ENCODE measurements around the gene R3HDM2. TPM values are rescaled to one million over a fixed set of nuclear protein-coding genes. Genes with fewer than 3 reads are reported as not detected.

Gene R3HDM2
- total RNA-seq, 1 experiment from 2014 or later: 45.4 TPM

GRCh38 chr12:57473886-57474285 is 43.0 kb upstream of the R3HDM2 start:
- H3K27me3 ChIP-seq (ENCODE audit: insufficient read depth, low read length): peaks cover 23% of the 10 kb centered on the region; the same call in 1 of the 2 replicates

GRCh38 chr12:57473392-57473791 is 42.5 kb upstream of the R3HDM2 start:
- Histone ChIP-seq H3K79me2 (ENCODE audit: insufficient read depth, low read length) (no peaks in the 10 kb centered on the region), H3K9me2 (ENCODE audit: insufficient read depth) (no peaks in the 10 kb centered on the region), H3K27me3 (ENCODE audit: insufficient read depth, low read length) (peaks cover 24% of the 10 kb centered on the region; the same call in 1 of the 2 replicates), H3K4me1 (ENCODE audit: control insufficient read depth in 1 of 2, insufficient read depth in 2 of 2, low read length in 2 of 2) (peaks cover 0 to 14% of the 10 kb centered on the region in 2 experiments; a peak in 2 of 4 replicates), H2AFZ (ENCODE audit: low read depth, low read length, poor library complexity, severe bottlenecking) (no peak overlapping the region), H3K4me3 (replicated peaks in 1 of 2; ENCODE audit: low read depth in 1 of 2, low read length in 2 of 2) (no peak overlapping the region), H3K9ac (ENCODE audit: low read length) (no peak overlapping the region), H4K20me1 (ENCODE audit: insufficient read depth) (no peaks in the 10 kb centered on the region), H3K36me3 (ENCODE audit: control insufficient read depth in 1 of 2, insufficient read depth in 2 of 2, low read length in 2 of 2) (no peaks in the 10 kb centered on the region), H3K9me3 (ENCODE audit: control insufficient read depth in 1 of 2, insufficient read depth in 1 of 2, low read depth in 1 of 2, low read length in 2 of 2) (no peaks in the 10 kb centered on the region), H3K4me2 (ENCODE audit: low read length) (no peak overlapping the region), H3K27ac (ENCODE audit: low read depth, low read length) (no peak overlapping the region)
- POLR2A ChIA-PET: no interaction called here
- CTCF ChIA-PET: no interaction called here
- intact Hi-C loops (cut with micrococcal nuclease): no loop called here
- ATAC-seq: no peak
- no peak for DNase-seq (ENCODE audit: low read depth, low spot score)
- no TSS peak for BruUV-seq (replicated peaks)
- RAD21 ChIA-PET (ENCODE audit: low non-redundant PET in 1 of 2, low total read pairs in 2 of 2, uncharacterized antibody in 2 of 2, unreplicated experiment in 2 of 2): no interaction called here
- TF ChIP-seq CEBPB (IDR thresholded peaks at IDR 0.05; ENCODE audit: low read depth) (no peak), EZH2 (IDR thresholded peaks at IDR 0.05) (no peak), RAD21 (IDR thresholded peaks at IDR 0.05; ENCODE audit: low read depth) (no peak), JUND (IDR thresholded peaks at IDR 0.05) (no peak)
- TF ChIP-seq, protein P1, sequence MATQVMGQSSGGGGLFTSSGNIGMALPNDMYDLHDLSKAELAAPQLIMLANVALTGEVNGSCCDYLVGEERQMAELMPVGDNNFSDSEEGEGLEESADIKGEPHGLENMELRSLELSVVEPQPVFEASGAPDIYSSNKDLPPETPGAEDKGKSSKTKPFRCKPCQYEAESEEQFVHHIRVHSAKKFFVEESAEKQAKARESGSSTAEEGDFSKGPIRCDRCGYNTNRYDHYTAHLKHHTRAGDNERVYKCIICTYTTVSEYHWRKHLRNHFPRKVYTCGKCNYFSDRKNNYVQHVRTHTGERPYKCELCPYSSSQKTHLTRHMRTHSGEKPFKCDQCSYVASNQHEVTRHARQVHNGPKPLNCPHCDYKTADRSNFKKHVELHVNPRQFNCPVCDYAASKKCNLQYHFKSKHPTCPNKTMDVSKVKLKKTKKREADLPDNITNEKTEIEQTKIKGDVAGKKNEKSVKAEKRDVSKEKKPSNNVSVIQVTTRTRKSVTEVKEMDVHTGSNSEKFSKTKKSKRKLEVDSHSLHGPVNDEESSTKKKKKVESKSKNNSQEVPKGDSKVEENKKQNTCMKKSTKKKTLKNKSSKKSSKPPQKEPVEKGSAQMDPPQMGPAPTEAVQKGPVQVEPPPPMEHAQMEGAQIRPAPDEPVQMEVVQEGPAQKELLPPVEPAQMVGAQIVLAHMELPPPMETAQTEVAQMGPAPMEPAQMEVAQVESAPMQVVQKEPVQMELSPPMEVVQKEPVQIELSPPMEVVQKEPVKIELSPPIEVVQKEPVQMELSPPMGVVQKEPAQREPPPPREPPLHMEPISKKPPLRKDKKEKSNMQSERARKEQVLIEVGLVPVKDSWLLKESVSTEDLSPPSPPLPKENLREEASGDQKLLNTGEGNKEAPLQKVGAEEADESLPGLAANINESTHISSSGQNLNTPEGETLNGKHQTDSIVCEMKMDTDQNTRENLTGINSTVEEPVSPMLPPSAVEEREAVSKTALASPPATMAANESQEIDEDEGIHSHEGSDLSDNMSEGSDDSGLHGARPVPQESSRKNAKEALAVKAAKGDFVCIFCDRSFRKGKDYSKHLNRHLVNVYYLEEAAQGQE (IDR thresholded peaks at IDR 0.05; ENCODE audit: low read depth): no peak
- TF ChIP-seq, protein P2, sequence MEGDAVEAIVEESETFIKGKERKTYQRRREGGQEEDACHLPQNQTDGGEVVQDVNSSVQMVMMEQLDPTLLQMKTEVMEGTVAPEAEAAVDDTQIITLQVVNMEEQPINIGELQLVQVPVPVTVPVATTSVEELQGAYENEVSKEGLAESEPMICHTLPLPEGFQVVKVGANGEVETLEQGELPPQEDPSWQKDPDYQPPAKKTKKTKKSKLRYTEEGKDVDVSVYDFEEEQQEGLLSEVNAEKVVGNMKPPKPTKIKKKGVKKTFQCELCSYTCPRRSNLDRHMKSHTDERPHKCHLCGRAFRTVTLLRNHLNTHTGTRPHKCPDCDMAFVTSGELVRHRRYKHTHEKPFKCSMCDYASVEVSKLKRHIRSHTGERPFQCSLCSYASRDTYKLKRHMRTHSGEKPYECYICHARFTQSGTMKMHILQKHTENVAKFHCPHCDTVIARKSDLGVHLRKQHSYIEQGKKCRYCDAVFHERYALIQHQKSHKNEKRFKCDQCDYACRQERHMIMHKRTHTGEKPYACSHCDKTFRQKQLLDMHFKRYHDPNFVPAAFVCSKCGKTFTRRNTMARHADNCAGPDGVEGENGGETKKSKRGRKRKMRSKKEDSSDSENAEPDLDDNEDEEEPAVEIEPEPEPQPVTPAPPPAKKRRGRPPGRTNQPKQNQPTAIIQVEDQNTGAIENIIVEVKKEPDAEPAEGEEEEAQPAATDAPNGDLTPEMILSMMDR (IDR thresholded peaks at IDR 0.05 in 2 of 3, conservative IDR thresholded peaks at IDR 0.05 in 1 of 3; ENCODE audit: borderline replicate concordance in 1 of 3, insufficient read depth in 1 of 3, low read depth in 2 of 3, low read length in 2 of 3): no peak

More at GRCh38 chr12:57473886-57474285, 43.0 kb upstream of the R3HDM2 start:
- H3K4me3 ChIP-seq (replicated peaks in 1 of 2; ENCODE audit: low read depth in 1 of 2, low read length in 2 of 2): no peak overlapping the region
- H3K9me2 ChIP-seq (ENCODE audit: insufficient read depth): no peaks in the 10 kb centered on the region
- no peak overlapping the region for H3K9ac ChIP-seq (ENCODE audit: low read length)
- ATAC-seq: no peak
- H3K4me1 ChIP-seq (ENCODE audit: control insufficient read depth in 1 of 2, insufficient read depth in 2 of 2, low read length in 2 of 2): peaks cover 0 to 16% of the 10 kb centered on the region in 2 experiments; a peak in 2 of 4 replicates
- H3K79me2 ChIP-seq (ENCODE audit: insufficient read depth, low read length): no peaks in the 10 kb centered on the region
- TF ChIP-seq FOSL1 (IDR thresholded peaks at IDR 0.05; ENCODE audit: low read depth) (no peak), EZH2 (IDR thresholded peaks at IDR 0.05) (no peak), TCF7L2 (IDR thresholded peaks at IDR 0.05; ENCODE audit: borderline replicate concordance, extremely low read depth, insufficient read depth, insufficient read length) (no peak), CEBPB (IDR thresholded peaks at IDR 0.05; ENCODE audit: low read depth) (no peak), CBX3 (IDR thresholded peaks at IDR 0.05; ENCODE audit: low read depth) (no peak), EZH2phosphoT487 (IDR thresholded peaks at IDR 0.05; ENCODE audit: borderline replicate concordance) (no peak), POLR2A (IDR thresholded peaks at IDR 0.05; ENCODE audit: borderline replicate concordance, extremely low read depth, insufficient read depth, insufficient read length) (no peak), SIN3A (IDR thresholded peaks at IDR 0.05; ENCODE audit: low read depth) (no peak), MAX (IDR thresholded peaks at IDR 0.05) (no peak)
- TF ChIP-seq, protein P3, sequence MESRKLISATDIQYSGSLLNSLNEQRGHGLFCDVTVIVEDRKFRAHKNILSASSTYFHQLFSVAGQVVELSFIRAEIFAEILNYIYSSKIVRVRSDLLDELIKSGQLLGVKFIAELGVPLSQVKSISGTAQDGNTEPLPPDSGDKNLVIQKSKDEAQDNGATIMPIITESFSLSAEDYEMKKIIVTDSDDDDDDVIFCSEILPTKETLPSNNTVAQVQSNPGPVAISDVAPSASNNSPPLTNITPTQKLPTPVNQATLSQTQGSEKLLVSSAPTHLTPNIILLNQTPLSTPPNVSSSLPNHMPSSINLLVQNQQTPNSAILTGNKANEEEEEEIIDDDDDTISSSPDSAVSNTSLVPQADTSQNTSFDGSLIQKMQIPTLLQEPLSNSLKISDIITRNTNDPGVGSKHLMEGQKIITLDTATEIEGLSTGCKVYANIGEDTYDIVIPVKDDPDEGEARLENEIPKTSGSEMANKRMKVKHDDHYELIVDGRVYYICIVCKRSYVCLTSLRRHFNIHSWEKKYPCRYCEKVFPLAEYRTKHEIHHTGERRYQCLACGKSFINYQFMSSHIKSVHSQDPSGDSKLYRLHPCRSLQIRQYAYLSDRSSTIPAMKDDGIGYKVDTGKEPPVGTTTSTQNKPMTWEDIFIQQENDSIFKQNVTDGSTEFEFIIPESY (IDR thresholded peaks at IDR 0.05; ENCODE audit: extremely low read depth, insufficient replicate concordance, low read length): no peak
- H4K20me1 ChIP-seq (ENCODE audit: insufficient read depth): no peaks in the 10 kb centered on the region
- no TSS peak for BruUV-seq (replicated peaks)
- ChIA-PET POLR2A (no interaction called here), RAD21 (ENCODE audit: low non-redundant PET in 1 of 2, low total read pairs in 2 of 2, uncharacterized antibody in 2 of 2, unreplicated experiment in 2 of 2) (no interaction called here), CTCF (no interaction called here)
- no peak overlapping the region for H2AFZ ChIP-seq (ENCODE audit: low read depth, low read length, poor library complexity, severe bottlenecking)
- no peak overlapping the region for H3K4me2 ChIP-seq (ENCODE audit: low read length)
- H3K9me3 ChIP-seq (ENCODE audit: control insufficient read depth in 1 of 2, insufficient read depth in 1 of 2, low read depth in 1 of 2, low read length in 2 of 2): no peaks in the 10 kb centered on the region
- intact Hi-C loops (cut with micrococcal nuclease): no loop called here
- no peak overlapping the region for H3K27ac ChIP-seq (ENCODE audit: low read depth, low read length)
- H3K36me3 ChIP-seq (ENCODE audit: control insufficient read depth in 1 of 2, insufficient read depth in 2 of 2, low read length in 2 of 2): no peaks in the 10 kb centered on the region
- DNase-seq (ENCODE audit: low read depth, low spot score): no peak

All from HCT116 (cell line).